Muscle of back (tissue), 10 donors: ENCODE measurements around the gene TLDC2. TPM values are rescaled to one million over a fixed set of nuclear protein-coding genes. Genes with fewer than 3 reads are reported as not detected.

Experiments
- polyA plus RNA-seq, 10 donors: library from polyadenylated mRNA; unstranded; fragments of 120-200 nt; gene quantifications; one replicate each; pipeline ENCODE4 v1.2.1, GENCODE V29; 2013; ENCODE audit not compliant: insufficient read length in 10 of 10

The TLDC2 gene
- polyA plus RNA-seq, 10 donors = 0.18 to 1.4 (median 0.71) TPM; not detected in 1

Other genes with a start within 250 kb of the TLDC2 start
- gene SLA2, start 229.9 kb upstream of the TLDC2 start, polyA plus RNA-seq = 1 to 10 TPM in 1 of 10 donors, under 1 TPM in 9; 0.18 to 1.2 (median 0.31) TPM
- 10 to 100 TPM; 14.0 to 21.4 (median 18.5) TPM for gene NDRG3, start 130.0 kb upstream of the TLDC2 start, polyA plus RNA-seq
- 10 to 100 TPM in 5 of 10 donors, 1 to 10 TPM in 5; 7.9 to 15.2 (median 10.1) TPM for gene DSN1, start 102.4 kb upstream of the TLDC2 start, polyA plus RNA-seq
- 10 to 100 TPM; 21.4 to 45.8 (median 29.8) TPM for gene SAMHD1, start 75.6 kb downstream of the TLDC2 start, polyA plus RNA-seq
- gene RBL1, start 219.9 kb downstream of the TLDC2 start, polyA plus RNA-seq = 1 to 10 TPM; 6.0 to 9.7 (median 8.0) TPM